Dorsolateral prefrontal cortex (tissue), 118 donors: ENCODE data around the gene TAT. TPM values are rescaled to one million over a fixed set of nuclear protein-coding genes. Genes with fewer than 3 reads are reported as not detected.

ENCODE experiments used
- total RNA-seq, 120 experiments: library from RNA; stranded (reverse); gene quantifications; one replicate each; pipeline versions ENCODE4 v1.2.3 to v1.2.4, GENCODE V29; 2022

TAT gene
- total RNA-seq, 120 experiments from 2014 or later, result 0.07 to 0.49 (median 0.17) TPM; not detected in 106

Other genes starting within 250 kb of the TAT start
- 10 to 100 TPM in 79 of 120 experiments, 1 to 10 TPM in 41; 1.5 to 43.4 (median 13.8) TPM for gene CALB2, start 218.4 kb downstream of the TAT start, total RNA-seq
- not detected for gene TLE7, start 135.0 kb downstream of the TAT start, total RNA-seq
- gene ZNF23, start 114.8 kb downstream of the TAT start, total RNA-seq, result 10 to 100 TPM in 119 of 120 experiments, 1 to 10 TPM in 1; 9.3 to 23.1 (median 15.7) TPM
- 10 to 100 TPM in 26 of 120 experiments, 1 to 10 TPM in 94; 2.2 to 13.2 (median 8.1) TPM for gene ZNF19, start 87.8 kb downstream of the TAT start, total RNA-seq
- 1 to 10 TPM in 1 of 120 experiments, under 1 TPM in 67, not detected in 52; 0.16 to 1.2 (median 0.44) TPM for gene CHST4, start 50.7 kb downstream of the TAT start, total RNA-seq
- 1 to 10 TPM in 4 of 120 experiments, under 1 TPM in 27, not detected in 89; 0.16 to 1.7 (median 0.49) TPM for gene MARVELD3, start 49.1 kb upstream of the TAT start, total RNA-seq
- gene PHLPP2, start 147.6 kb upstream of the TAT start, total RNA-seq, result 10 to 100 TPM; 20.7 to 60.6 (median 39.9) TPM
- 100 to 1,000 TPM in 99 of 120 experiments, 10 to 100 TPM in 21; 81.3 to 131 (median 109) TPM for gene AP1G1, start 231.7 kb upstream of the TAT start, total RNA-seq